CD4-positive, alpha-beta memory T cell (primary cell): Measurements from ENCODE around the gene CEACAM19. TPM values are rescaled to one million over a fixed set of nuclear protein-coding genes. Genes with fewer than 3 reads are reported as not detected.
A peak's percentile ranks its signal among the peaks of the same experiment; 100 is the strongest.

Source experiments
- CTCF ChIA-PET: fragments of 350-600 bp; sonication (Branson Sonifier 250); formaldehyde crosslinking; loops from one replicate; lab custom pipeline; 2021; ENCODE audit warnings: inconsistent platforms; ENCODE audit not compliant: partially characterized antibody; lab: Charles Lee
- POLR2A ChIA-PET: fragments of 350-600 bp; sonication (Branson Sonifier 250); formaldehyde crosslinking; loops from one replicate; lab custom pipeline; 2021; ENCODE audit not compliant: partially characterized antibody; lab: Charles Lee
- DNase-seq, 5 donors: peaks; one replicate each; pipeline versions ENCODE4 v3.0.0 to v3.0.0-alpha.2; 2020 to 2022; ENCODE audit warnings: mixed read lengths in 1 of 5
- H3K27ac ChIP-seq: one replicate; pipeline ENCODE4 v1.7.0; 2013; ENCODE audit warnings: low read depth, low read length
- H3K27me3 ChIP-seq: 2 replicates; pipeline ENCODE4 v1.7.0; 2013; ENCODE audit warnings: mild to moderate bottlenecking, low read length, moderate library complexity; ENCODE audit not compliant: insufficient read depth
- H3K36me3 ChIP-seq: 2 replicates; pipeline ENCODE4 v1.7.0; 2013; ENCODE audit warnings: mild to moderate bottlenecking, low read length, moderate library complexity; ENCODE audit not compliant: insufficient read depth
- H3K4me1 ChIP-seq: 2 replicates; pipeline ENCODE4 v1.7.0; 2013; ENCODE audit warnings: mild to moderate bottlenecking, low read length, moderate library complexity; ENCODE audit not compliant: insufficient read depth
- H3K4me3 ChIP-seq, 2 donors: one replicate each; pipeline ENCODE4 v1.7.0; 2013; ENCODE audit warnings: low read length in 2 of 2, mild to moderate bottlenecking in 1 of 2
- H3K9me3 ChIP-seq, 2 donors: one replicate each; pipeline ENCODE4 v1.7.0; 2013; ENCODE audit warnings: low read length in 2 of 2, control low read depth in 1 of 2; ENCODE audit not compliant: control insufficient read depth in 1 of 2
- H3K27ac Mint-ChIP-seq, 7 donors: one replicate each; pipeline ENCODE4 v1.8.0; 2020 to 2021; ENCODE audit warnings: mixed read lengths in 7 of 7, mild to moderate bottlenecking in 6 of 7, inconsistent platforms in 3 of 7, moderate library complexity in 3 of 7
- H3K27me3 Mint-ChIP-seq, 2 donors: one replicate each; pipeline ENCODE4 v1.8.0; 2020 to 2021; ENCODE audit warnings: mixed read lengths in 2 of 2
- H3K36me3 Mint-ChIP-seq, 2 donors: one replicate each; pipeline ENCODE4 v1.8.0; 2020 to 2021; ENCODE audit warnings: mixed read lengths in 2 of 2, inconsistent platforms in 1 of 2, mild to moderate bottlenecking in 1 of 2
- H3K4me1 Mint-ChIP-seq, 4 donors: one replicate each; pipeline ENCODE4 v1.8.0; 2020 to 2021; ENCODE audit warnings: mixed read lengths in 4 of 4, mild to moderate bottlenecking in 1 of 4
- H3K4me3 Mint-ChIP-seq, 8 donors: one replicate each; pipeline ENCODE4 v1.8.0; 2020 to 2021; ENCODE audit warnings: mixed read lengths in 8 of 8, mild to moderate bottlenecking in 7 of 8, moderate library complexity in 6 of 8, inconsistent platforms in 3 of 8
- H3K9me3 Mint-ChIP-seq, 8 donors: one replicate each; pipeline ENCODE4 v1.8.0; 2020 to 2021; ENCODE audit warnings: mixed read lengths in 8 of 8, mild to moderate bottlenecking in 5 of 8, inconsistent platforms in 3 of 8, moderate library complexity in 1 of 8
- intact Hi-C: fragments of 100-400 bp; cut with micrococcal nuclease; formaldehyde crosslinking; loops from one replicate; pipeline ENCODE4 v1.15.1; 2023
- polyA plus RNA-seq, 2 donors: library from polyadenylated mRNA; unstranded; fragments of 300-500 nt; fragmentation: Illumina TruSeq; gene quantifications; one replicate each; pipeline ENCODE4 v1.2.3, GENCODE V29; 2021
- total RNA-seq, 2 experiments: library from RNA; stranded (reverse); gene quantifications; one replicate each; pipeline ENCODE4 v1.2.3, GENCODE V29; 2021

Gene CEACAM19
- total and polyA plus RNA-seq, 4 experiments from 2014 or later, result 1.3 to 1.4 TPM; not detected in 2

DNA sequence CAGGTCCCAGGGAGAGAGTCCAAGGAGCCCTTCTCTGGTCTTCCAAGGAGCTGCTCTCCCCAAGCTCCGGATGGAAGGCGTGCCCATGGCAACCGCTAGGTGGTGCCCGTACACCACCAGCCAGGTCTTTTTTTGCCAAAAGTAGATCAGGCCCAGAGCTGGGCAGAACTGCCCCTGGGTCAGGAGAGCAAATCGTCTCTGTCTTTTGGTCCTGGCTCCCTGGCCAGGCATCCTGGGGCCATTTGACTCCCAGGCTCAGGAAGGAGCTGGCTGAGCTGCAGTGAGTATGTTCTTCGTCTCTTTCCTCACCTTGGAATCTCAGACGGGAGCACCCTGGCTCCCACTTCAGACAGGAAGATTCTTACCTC, 52.7 kb downstream of the CEACAM19 start:
- Histone ChIP-seq H3K27me3 (no peaks in the 10 kb centered on the region), H3K36me3 (no peaks in the 10 kb centered on the region), H3K4me3 (no peak overlapping the region), H3K9me3 (no peaks in the 10 kb centered on the region), H3K27ac (no peak overlapping the region), H3K4me1 (peaks cover 15% of the 10 kb centered on the region)
- H3K4me3 Mint-ChIP-seq, result no peak overlapping the region
- peaks cover 0 to 2% (median 0%) of the 10 kb centered on the region in 8 donors for H3K9me3 Mint-ChIP-seq
- no peaks in the 10 kb centered on the region for H3K36me3 Mint-ChIP-seq
- peak overlapping the region in 3 of 7 donors; percentile 13 to 77 (median 60) for H3K27ac Mint-ChIP-seq
- CTCF ChIA-PET, result interaction anchor here (0.7 to 15.5 kb wide), 25 partner anchors 9 to 225 kb away, joined by 3 to 545 read pairs (median 7); partner anchors contain the start of genes BCL3 and NECTIN2
- DNase-seq, result peak; percentile 73 to 83 (median 74)
- intact Hi-C loops, result loop anchor here (1.0 kb wide), 4 partner anchors 29 to 121 kb away; no protein-coding TSS in a partner anchor
- POLR2A ChIA-PET, result interaction anchor here (0.7 to 3.3 kb wide), 9 partner anchors 20 to 48 kb away, joined by 3 to 71 read pairs (median 6); no protein-coding TSS in a partner anchor
- peaks cover 11 to 24% (median 14%) of the 10 kb centered on the region in 4 donors for H3K4me1 Mint-ChIP-seq
- H3K27me3 Mint-ChIP-seq, result no peaks in the 10 kb centered on the region

DNA sequence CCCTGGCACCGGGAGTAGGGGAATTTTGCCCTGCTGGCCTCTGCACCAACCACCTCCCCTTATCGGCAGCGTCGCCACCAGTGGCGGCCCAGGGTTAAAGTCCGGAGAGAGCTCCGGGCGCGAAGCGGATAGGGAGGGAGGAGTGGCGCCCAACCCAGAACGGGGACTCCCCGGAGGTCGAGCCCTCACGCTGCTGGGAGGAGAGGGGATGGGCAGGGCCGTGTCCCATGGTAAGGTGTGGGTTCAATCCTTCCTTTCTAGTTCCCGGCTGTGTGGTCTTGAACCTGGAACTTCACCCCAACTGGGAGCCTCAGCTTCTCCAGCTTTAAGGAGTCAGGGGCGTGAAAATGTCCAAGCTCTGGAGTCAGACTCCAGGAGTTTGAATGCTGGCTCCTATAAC, 54.0 kb downstream of the CEACAM19 start:
- Mint-ChIP-seq H3K27me3 (no peaks in the 10 kb centered on the region), H3K36me3 (no peaks in the 10 kb centered on the region), H3K4me3 (no peak overlapping the region), H3K9me3 (peaks cover 0 to 4% (median 0%) of the 10 kb centered on the region in 8 donors), H3K27ac (no peak overlapping the region), H3K4me1 (peaks cover 11 to 24% (median 14%) of the 10 kb centered on the region in 4 donors)
- H3K27me3 ChIP-seq, result no peaks in the 10 kb centered on the region
- no peaks in the 10 kb centered on the region for H3K36me3 ChIP-seq
- H3K9me3 ChIP-seq, result no peaks in the 10 kb centered on the region
- DNase-seq, result no peak
- ChIA-PET CTCF (interaction anchor here (0.7 to 15.5 kb wide), 8 partner anchors 8 to 116 kb away, joined by 3 to 545 read pairs (median 25); no protein-coding TSS in a partner anchor), POLR2A (interaction anchor here (1.0 to 1.8 kb wide), 3 partner anchors 17 to 46 kb away, joined by 3 to 8 read pairs (median 6); no protein-coding TSS in a partner anchor)
- H3K4me3 ChIP-seq, result no peak overlapping the region
- H3K27ac ChIP-seq, result no peak overlapping the region
- intact Hi-C loops, result no loop called here
- peaks cover 15% of the 10 kb centered on the region for H3K4me1 ChIP-seq

DNA sequence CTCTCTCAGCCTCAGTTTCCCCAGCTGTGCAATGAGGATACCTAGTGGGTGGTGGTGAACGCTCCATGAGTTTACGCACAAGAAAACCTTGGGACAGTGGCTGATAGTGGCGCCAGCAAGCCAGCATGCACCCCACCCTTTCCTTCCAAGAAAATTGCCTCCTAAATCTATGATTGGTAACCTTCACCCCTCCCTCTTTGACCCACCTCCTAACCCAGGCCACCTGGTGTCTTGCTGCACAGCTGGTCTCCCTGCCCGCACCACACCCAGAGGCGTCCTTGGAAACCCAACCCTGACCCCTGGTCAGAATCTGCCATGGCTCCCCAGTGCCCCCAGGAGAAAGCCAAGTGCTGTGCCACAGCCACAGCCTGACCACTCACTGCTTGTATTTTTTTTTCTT, 54.4 kb downstream of the CEACAM19 start:
- ChIA-PET POLR2A (interaction anchor here (1.0 kb wide), 1 partner anchor 45 kb away, joined by 6 read pairs; no protein-coding TSS in a partner anchor), CTCF (interaction anchor here (3.6 to 15.5 kb wide), 4 partner anchors 12 to 43 kb away, joined by 35 to 545 read pairs (median 64); no protein-coding TSS in a partner anchor)
- peak overlapping the region in 1 of 7 donors; percentile 22 for H3K27ac Mint-ChIP-seq
- peaks cover 0 to 2% (median 0%) of the 10 kb centered on the region in 8 donors for H3K9me3 Mint-ChIP-seq
- H3K4me1 ChIP-seq, result peaks cover 15% of the 10 kb centered on the region
- H3K4me1 Mint-ChIP-seq, result peaks cover 11 to 24% (median 14%) of the 10 kb centered on the region in 4 donors
- H3K36me3 Mint-ChIP-seq, result no peaks in the 10 kb centered on the region
- H3K27me3 Mint-ChIP-seq, result no peaks in the 10 kb centered on the region
- intact Hi-C loops, result no loop called here
- DNase-seq, result no peak
- H3K27ac ChIP-seq, result no peak overlapping the region
- H3K36me3 ChIP-seq, result no peaks in the 10 kb centered on the region
- H3K27me3 ChIP-seq, result no peaks in the 10 kb centered on the region
- H3K9me3 ChIP-seq, result no peaks in the 10 kb centered on the region
- no peak overlapping the region for H3K4me3 Mint-ChIP-seq
- H3K4me3 ChIP-seq, result no peak overlapping the region

DNA sequence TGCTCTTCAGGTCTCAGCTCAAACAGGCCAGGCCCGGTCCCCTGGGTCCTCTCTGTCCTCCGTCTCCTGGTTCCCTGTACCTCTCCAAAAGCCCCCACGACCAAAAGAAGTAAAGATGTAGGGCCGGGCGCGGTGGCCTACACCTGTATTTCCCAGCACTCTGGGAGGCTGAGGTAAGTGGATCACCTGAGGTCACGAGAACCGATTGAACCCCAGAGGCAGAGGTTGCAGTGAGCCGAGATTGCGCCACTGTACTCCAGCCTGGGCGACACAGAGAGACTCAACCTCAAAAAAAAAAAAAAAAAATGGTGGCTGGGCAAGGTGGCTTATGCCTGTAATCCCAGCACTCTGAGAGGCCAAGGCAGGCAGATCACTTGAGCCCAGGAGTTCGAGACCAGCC, 55.2 kb downstream of the CEACAM19 start:
- no peaks in the 10 kb centered on the region for H3K36me3 ChIP-seq
- POLR2A ChIA-PET, result no interaction called here
- DNase-seq, result no peak
- H3K4me1 ChIP-seq, result peaks cover 15% of the 10 kb centered on the region
- H3K27me3 ChIP-seq, result no peaks in the 10 kb centered on the region
- H3K4me3 ChIP-seq, result no peak overlapping the region
- H3K27me3 Mint-ChIP-seq, result no peaks in the 10 kb centered on the region
- intact Hi-C loops, result no loop called here
- no peaks in the 10 kb centered on the region for H3K36me3 Mint-ChIP-seq
- H3K27ac Mint-ChIP-seq, result peak overlapping the region in 1 of 7 donors; percentile 29
- no peak overlapping the region for H3K4me3 Mint-ChIP-seq
- peaks cover 0 to 2% (median 0%) of the 10 kb centered on the region in 8 donors for H3K9me3 Mint-ChIP-seq
- CTCF ChIA-PET, result interaction anchor here (6.4 to 15.5 kb wide), 2 partner anchors 36 to 42 kb away, joined by 88 to 545 read pairs; no protein-coding TSS in a partner anchor
- H3K27ac ChIP-seq, result no peak overlapping the region
- peaks cover 11 to 24% (median 14%) of the 10 kb centered on the region in 4 donors for H3K4me1 Mint-ChIP-seq
- H3K9me3 ChIP-seq, result no peaks in the 10 kb centered on the region

DNA sequence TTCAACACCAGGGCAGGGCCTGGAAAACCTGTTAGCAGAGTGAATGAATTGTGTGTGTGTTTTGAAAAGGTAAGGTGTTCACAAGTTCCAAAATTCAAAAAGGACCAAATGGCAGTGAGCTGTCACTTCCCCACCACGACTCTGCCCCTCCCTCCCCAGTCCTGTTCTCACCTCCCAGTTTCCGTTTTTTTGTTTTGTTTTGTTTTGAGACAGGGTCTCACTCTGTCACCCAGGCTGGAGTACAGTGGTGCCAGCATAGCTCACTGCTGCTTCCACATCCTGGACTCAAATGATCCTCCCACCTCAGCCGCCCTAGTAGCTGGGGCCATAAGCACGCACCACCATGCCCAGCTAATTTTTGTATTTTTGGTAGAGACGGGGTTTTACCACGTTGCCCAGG, 56.9 kb downstream of the CEACAM19 start:
- no peak for DNase-seq
- Histone ChIP-seq H3K4me3 (no peak overlapping the region), H3K4me1 (peaks cover 11% of the 10 kb centered on the region), H3K27me3 (no peaks in the 10 kb centered on the region), H3K9me3 (no peaks in the 10 kb centered on the region), H3K36me3 (no peaks in the 10 kb centered on the region), H3K27ac (no peak overlapping the region)
- no peaks in the 10 kb centered on the region for H3K36me3 Mint-ChIP-seq
- H3K4me1 Mint-ChIP-seq, result peaks cover 12 to 20% (median 13%) of the 10 kb centered on the region in 4 donors
- H3K27me3 Mint-ChIP-seq, result no peaks in the 10 kb centered on the region
- CTCF ChIA-PET, result interaction anchor here (0.5 to 15.5 kb wide), 3 partner anchors 41 to 215 kb away, joined by 3 to 545 read pairs (median 10); no protein-coding TSS in a partner anchor
- H3K27ac Mint-ChIP-seq, result peak overlapping the region in 2 of 7 donors; percentile 53 to 70
- no peak overlapping the region for H3K4me3 Mint-ChIP-seq
- peaks cover 0 to 2% (median 0%) of the 10 kb centered on the region in 8 donors for H3K9me3 Mint-ChIP-seq
- POLR2A ChIA-PET, result interaction anchor here (1.3 to 1.7 kb wide), 2 partner anchors 21 to 26 kb away, joined by 4 to 5 read pairs; no protein-coding TSS in a partner anchor
- intact Hi-C loops, result no loop called here

DNA sequence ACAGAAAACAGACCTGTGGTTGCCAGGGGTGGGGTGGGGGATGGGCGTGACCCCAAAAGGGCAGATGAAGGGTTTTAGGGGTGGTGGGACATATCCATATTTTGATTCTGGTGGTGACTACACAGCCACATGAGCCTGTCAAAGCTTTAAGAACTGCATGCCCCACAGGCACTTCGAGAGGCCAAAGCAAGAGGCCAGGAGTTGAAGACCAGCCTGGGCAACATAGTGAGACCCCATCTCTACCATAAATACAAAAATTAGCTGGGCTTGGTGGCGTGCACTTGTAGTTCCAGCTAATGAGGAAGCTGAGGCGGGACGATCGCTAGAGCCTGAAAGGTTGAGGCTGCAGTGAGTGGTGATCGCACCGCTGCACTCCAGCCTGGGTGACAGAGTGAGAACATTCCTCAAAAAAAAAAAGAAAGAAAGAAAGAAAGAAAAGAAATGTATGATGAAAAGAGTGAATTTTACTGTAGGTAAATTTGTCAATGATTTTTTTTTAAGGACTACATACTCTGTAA, 58.3 kb downstream of the CEACAM19 start:
- Histone ChIP-seq H3K9me3 (no peaks in the 10 kb centered on the region), H3K27me3 (no peaks in the 10 kb centered on the region), H3K4me3 (no peak overlapping the region), H3K36me3 (no peaks in the 10 kb centered on the region), H3K27ac (no peak overlapping the region), H3K4me1 (no peaks in the 10 kb centered on the region)
- no peak for DNase-seq
- ChIA-PET POLR2A (interaction anchor here (1.7 kb wide), 1 partner anchor 25 kb away, joined by 4 read pairs; no protein-coding TSS in a partner anchor), CTCF (interaction anchor here (0.9 to 15.5 kb wide), 3 partner anchors 39 to 55 kb away, joined by 3 to 545 read pairs (median 10); no protein-coding TSS in a partner anchor)
- Mint-ChIP-seq H3K4me3 (peak overlapping the region in 1 of 8 donors; percentile 4), H3K4me1 (peaks cover under 1 to 8% (median 4%) of the 10 kb centered on the region in 4 donors), H3K27ac (no peak overlapping the region), H3K27me3 (no peaks in the 10 kb centered on the region), H3K36me3 (no peaks in the 10 kb centered on the region), H3K9me3 (peaks cover 0 to 2% (median 0%) of the 10 kb centered on the region in 8 donors)
- intact Hi-C loops, result no loop called here

DNA sequence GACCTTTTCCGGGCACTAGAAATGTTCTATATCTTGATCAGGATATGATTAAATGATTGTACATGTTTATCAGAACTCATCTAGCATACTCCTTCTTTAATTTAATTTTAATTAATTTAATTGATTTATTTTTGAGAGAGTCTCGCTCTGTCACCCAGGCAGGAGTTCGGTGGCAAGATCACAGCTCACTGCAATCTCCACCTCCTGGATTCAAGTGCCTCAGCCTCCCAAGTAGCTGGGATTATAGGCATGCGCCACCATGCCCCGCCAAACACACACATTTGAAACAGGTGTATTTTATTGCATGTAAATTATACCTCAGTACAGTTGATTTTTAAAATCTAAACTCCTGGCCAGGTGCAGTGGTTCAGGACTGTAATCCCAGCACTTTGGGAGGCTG, 59.8 kb downstream of the CEACAM19 start:
- intact Hi-C loops, result no loop called here
- Histone ChIP-seq H3K27ac (no peak overlapping the region), H3K27me3 (no peaks in the 10 kb centered on the region), H3K4me1 (no peaks in the 10 kb centered on the region), H3K9me3 (no peaks in the 10 kb centered on the region), H3K36me3 (no peaks in the 10 kb centered on the region), H3K4me3 (no peak overlapping the region)
- Mint-ChIP-seq H3K4me1 (peaks cover 0 to 8% (median 6%) of the 10 kb centered on the region in 4 donors), H3K27me3 (no peaks in the 10 kb centered on the region), H3K36me3 (no peaks in the 10 kb centered on the region), H3K9me3 (peaks cover 0 to 2% (median 0%) of the 10 kb centered on the region in 8 donors), H3K27ac (no peak overlapping the region), H3K4me3 (no peak overlapping the region)
- ChIA-PET POLR2A (no interaction called here), CTCF (interaction anchor here (1.0 to 15.5 kb wide), 2 partner anchors 11 to 38 kb away, joined by 3 to 545 read pairs; no protein-coding TSS in a partner anchor)
- DNase-seq, result no peak
